ENCODE data around the gene BAHD1.

BAHD1 gene

DNA sequence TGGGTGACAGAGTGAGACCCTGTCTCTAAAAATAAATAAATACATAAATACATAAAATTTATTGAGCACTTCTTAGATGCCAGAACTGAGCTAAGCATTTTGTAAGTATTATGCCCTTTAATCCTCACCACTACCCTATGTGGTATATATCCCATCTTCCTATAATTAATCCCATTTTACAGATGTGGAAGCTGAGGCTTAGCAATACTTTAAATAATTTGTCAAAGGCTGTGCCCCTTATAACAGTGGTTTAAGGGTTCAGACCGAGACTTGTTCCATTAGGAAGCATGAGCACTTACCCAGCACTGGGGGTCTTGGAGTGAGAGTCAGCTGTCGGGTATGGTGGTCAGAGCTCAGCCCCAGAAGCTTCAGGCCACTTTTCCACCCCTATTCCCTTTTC, 22.5 kb downstream of the BAHD1 start:
- ATAC-seq (replicated peaks) (no peak), DNase-seq (no peak)
- H3K27me3 Mint-ChIP-seq, result no peaks in the 10 kb centered on the region
- no peak overlapping the region for H3K27ac Mint-ChIP-seq
- H3K9me3 Mint-ChIP-seq, result no peaks in the 10 kb centered on the region
- peaks cover 14 to 15% of the 10 kb centered on the region in 2 donors for H3K36me3 Mint-ChIP-seq
- H3K4me3 Mint-ChIP-seq, result no peak overlapping the region
- peaks cover 9 to 15% of the 10 kb centered on the region in 2 donors for H3K4me1 Mint-ChIP-seq

GRCh38 chr15:40463886-40464545, 23.3 kb downstream of the BAHD1 start:
- Mint-ChIP-seq H3K4me1 (peaks cover 9 to 15% of the 10 kb centered on the region in 2 donors), H3K9me3 (no peaks in the 10 kb centered on the region), H3K36me3 (peaks cover 14 to 15% of the 10 kb centered on the region in 2 donors), H3K4me3 (no peak overlapping the region), H3K27ac (no peak overlapping the region), H3K27me3 (no peaks in the 10 kb centered on the region)
- DNase-seq, result no peak
- ATAC-seq (replicated peaks), result no peak

DNA sequence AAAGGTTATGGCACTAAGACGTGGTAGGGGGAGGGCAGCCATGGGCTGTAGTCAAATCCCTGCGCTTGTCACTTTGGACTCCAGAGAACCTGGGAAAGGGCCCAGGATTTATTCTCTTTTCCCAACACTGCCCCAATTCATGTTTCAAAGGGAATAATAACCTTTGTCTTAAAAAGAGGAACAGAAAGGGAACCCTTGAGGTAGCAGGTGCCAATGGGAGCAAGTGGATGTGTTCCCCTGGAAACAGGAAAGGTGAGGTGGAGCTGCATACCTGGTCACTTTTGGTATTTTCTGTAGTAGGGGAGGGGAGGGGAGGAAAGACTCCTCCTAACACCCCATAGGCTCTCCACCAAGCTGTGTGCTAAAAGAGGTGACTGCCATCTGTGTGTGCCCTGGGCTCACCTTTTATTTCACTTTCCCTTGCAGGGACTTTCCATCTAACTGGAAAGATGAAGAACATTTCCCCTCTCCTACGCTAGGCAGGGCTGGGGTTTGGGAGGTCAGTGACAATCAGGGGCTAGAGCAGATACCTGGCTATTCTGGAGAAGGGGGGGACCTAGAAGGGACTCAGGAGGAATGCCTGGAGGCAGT, 23.9 kb downstream of the BAHD1 start:
- no peak overlapping the region for H3K4me3 Mint-ChIP-seq
- H3K9me3 Mint-ChIP-seq, result no peaks in the 10 kb centered on the region
- peaks cover 10 to 11% of the 10 kb centered on the region in 2 donors for H3K36me3 Mint-ChIP-seq
- DNase-seq, result no peak
- ATAC-seq (replicated peaks), result no peak
- H3K4me1 Mint-ChIP-seq, result peaks cover 15 to 17% of the 10 kb centered on the region in 2 donors
- H3K27me3 Mint-ChIP-seq, result no peaks in the 10 kb centered on the region
- peak overlapping the region; percentile 65 for H3K27ac Mint-ChIP-seq

DNA sequence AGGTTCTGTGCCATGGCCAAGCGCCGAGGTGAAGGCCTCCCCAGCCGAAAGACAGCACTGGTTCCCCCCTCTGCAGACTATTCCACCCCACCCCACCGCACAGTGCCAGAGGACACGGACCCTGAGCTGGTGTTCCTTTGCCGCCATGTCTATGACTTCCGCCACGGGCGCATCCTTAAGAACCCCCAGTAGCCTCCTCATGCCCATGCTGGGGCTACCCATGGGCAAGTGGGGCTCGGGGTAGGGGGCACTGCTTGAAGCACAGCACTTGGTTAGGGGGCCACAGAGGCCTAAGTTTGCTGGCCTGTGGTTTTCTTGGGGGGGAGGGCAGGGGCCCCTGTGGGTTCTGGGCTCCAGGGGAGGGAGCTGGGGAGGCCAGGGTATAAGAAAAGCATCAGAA, 25.2 kb downstream of the BAHD1 start:
- Mint-ChIP-seq H3K4me1 (peaks cover 16 to 24% of the 10 kb centered on the region in 2 donors), H3K4me3 (no peak overlapping the region), H3K36me3 (peaks cover 10 to 11% of the 10 kb centered on the region in 2 donors), H3K27ac (no peak overlapping the region), H3K9me3 (no peaks in the 10 kb centered on the region), H3K27me3 (no peaks in the 10 kb centered on the region)
- DNase-seq (no peak), ATAC-seq (replicated peaks) (no peak)

DNA sequence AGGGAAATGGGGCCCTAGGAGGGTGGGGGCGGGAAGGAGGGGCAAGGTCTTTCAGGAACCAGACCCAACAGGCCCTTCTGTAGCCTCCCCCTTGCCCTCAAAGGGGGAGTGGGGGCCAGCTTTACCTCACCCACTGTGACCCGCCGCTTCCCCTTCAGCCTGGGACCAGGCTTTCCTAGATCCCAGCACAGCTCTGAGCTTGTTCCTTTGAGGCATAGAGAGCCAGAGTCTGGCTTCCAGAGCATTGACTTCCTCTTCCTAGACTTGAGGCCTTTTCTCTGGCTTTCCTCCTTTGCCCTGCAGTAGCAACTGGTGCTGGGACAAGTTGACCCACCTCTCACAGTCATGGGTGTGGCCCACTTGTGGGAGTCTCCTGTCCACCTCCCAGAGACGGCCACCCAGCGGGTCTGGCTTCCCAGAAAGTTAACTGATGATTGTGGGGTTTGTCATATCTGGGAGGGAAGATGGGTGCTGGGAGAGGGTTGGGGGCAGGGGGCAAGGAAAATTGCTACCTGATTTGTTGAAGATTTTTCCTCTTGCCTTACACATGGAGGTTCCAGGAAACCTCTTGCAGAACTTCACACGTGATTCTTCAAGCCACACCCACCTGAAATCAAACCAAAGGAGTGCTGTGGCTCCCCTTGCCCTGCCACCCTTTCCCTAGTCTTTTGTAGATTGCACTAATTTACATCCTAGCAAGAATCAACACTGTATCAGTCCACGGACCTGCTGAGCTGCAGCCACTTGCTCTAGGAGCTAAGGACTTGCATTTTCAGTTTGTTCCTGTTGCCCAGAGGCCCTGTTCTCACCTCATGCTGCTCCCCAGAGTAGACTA, 25.9 kb downstream of the BAHD1 start:
- no peak for ATAC-seq (replicated peaks)
- Mint-ChIP-seq H3K27me3 (no peaks in the 10 kb centered on the region), H3K4me1 (peaks cover 18 to 27% of the 10 kb centered on the region in 2 donors), H3K4me3 (no peak overlapping the region), H3K27ac (no peak overlapping the region), H3K36me3 (peaks cover 10 to 11% of the 10 kb centered on the region in 2 donors), H3K9me3 (no peaks in the 10 kb centered on the region)
- DNase-seq, result no peak

- H3K9me3 Mint-ChIP-seq, result no peaks in the 10 kb centered on the region
- H3K27me3 Mint-ChIP-seq, result no peaks in the 10 kb centered on the region
- no peak for ATAC-seq (replicated peaks)
- no peak overlapping the region for H3K4me3 Mint-ChIP-seq
- peaks cover 23 to 33% of the 10 kb centered on the region in 2 donors for H3K4me1 Mint-ChIP-seq
- peak overlapping the region; percentile 68 for H3K27ac Mint-ChIP-seq
- peaks cover 10 to 11% of the 10 kb centered on the region in 2 donors for H3K36me3 Mint-ChIP-seq
- no peak for DNase-seq
Measured at GRCh38 chr15:40467261-40467615, 26.5 kb downstream of the BAHD1 start.

GRCh38 chr15:40468898-40469331, 28.2 kb downstream of the BAHD1 start:
- H3K9me3 Mint-ChIP-seq, result no peaks in the 10 kb centered on the region
- no peak overlapping the region for H3K4me3 Mint-ChIP-seq
- peaks cover 24 to 41% of the 10 kb centered on the region in 2 donors for H3K4me1 Mint-ChIP-seq
- H3K27ac Mint-ChIP-seq, result peak overlapping the region; percentile 14
- peaks cover 10 to 11% of the 10 kb centered on the region in 2 donors for H3K36me3 Mint-ChIP-seq
- DNase-seq (no peak), ATAC-seq (replicated peaks) (no peak)
- no peaks in the 10 kb centered on the region for H3K27me3 Mint-ChIP-seq

GRCh38 chr15:40469776-40470390, 29.1 kb downstream of the BAHD1 start:
- H3K9me3 Mint-ChIP-seq, result no peaks in the 10 kb centered on the region
- no peaks in the 10 kb centered on the region for H3K27me3 Mint-ChIP-seq
- H3K36me3 Mint-ChIP-seq, result peaks cover 7 to 10% of the 10 kb centered on the region in 2 donors
- ATAC-seq (replicated peaks), result no peak
- H3K27ac Mint-ChIP-seq, result peak overlapping the region; percentile 66
- peaks cover 20 to 39% of the 10 kb centered on the region in 2 donors for H3K4me1 Mint-ChIP-seq
- DNase-seq, result no peak
- peak overlapping the region; percentile 41 to 52 for H3K4me3 Mint-ChIP-seq

GRCh38 chr15:40470423-40471104, 29.8 kb downstream of the BAHD1 start, which contains the start of gene CHST14:
Gene CHST14, plus strand, starts transcription at chr15:40470984. Its CDS starts 230 bp downstream, at chr15:40471214.
- Mint-ChIP-seq H3K27me3 (no peaks in the 10 kb centered on the region), H3K27ac (peak within 1 kb of the TSS; percentile 88), H3K9me3 (no peaks in the 10 kb centered on the region), H3K4me3 (peak within 1 kb of the TSS; percentile 87 to 92), H3K36me3 (peaks cover 5 to 7% of the 10 kb centered on the region in 2 donors), H3K4me1 (peaks cover 19 to 36% of the 10 kb centered on the region in 2 donors)
- ATAC-seq (replicated peaks), result peak; percentile 66 to 77
- DNase-seq, result peak; percentile 12

GRCh38 chr15:40471105-40471807, 30.5 kb downstream of the BAHD1 start:
- no peaks in the 10 kb centered on the region for H3K9me3 Mint-ChIP-seq
- H3K4me1 Mint-ChIP-seq, result peaks cover 19 to 36% of the 10 kb centered on the region in 2 donors
- peak overlapping the region; percentile 88 for H3K27ac Mint-ChIP-seq
- H3K27me3 Mint-ChIP-seq, result no peaks in the 10 kb centered on the region
- H3K4me3 Mint-ChIP-seq, result peak overlapping the region; percentile 87 to 92
- ATAC-seq (replicated peaks) (peak; percentile 59 to 61), DNase-seq (peak; percentile 18)
- peaks cover 2 to 7% of the 10 kb centered on the region in 2 donors for H3K36me3 Mint-ChIP-seq

DNA sequence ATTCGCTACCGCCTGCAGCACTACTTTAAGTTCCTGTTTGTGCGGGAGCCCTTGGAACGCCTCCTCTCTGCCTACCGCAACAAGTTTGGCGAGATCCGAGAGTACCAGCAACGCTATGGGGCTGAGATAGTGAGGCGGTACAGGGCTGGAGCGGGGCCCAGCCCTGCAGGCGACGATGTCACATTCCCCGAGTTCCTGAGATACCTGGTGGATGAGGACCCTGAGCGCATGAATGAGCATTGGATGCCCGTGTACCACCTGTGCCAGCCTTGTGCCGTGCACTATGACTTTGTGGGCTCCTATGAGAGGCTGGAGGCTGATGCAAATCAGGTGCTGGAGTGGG, 31.0 kb downstream of the BAHD1 start:
- no peak for DNase-seq
- H3K36me3 Mint-ChIP-seq, result peaks cover 1 to 3% of the 10 kb centered on the region in 2 donors

GRCh38 chr15:40472171-40472727, 31.5 kb downstream of the BAHD1 start:
- no peaks in the 10 kb centered on the region for H3K9me3 Mint-ChIP-seq

More for the DNA sequence above, 31.0 kb downstream of the BAHD1 start:
- H3K4me1 Mint-ChIP-seq, result peaks cover 18 to 36% of the 10 kb centered on the region in 2 donors
- H3K27me3 Mint-ChIP-seq, result no peaks in the 10 kb centered on the region
- H3K27ac Mint-ChIP-seq, result peak overlapping the region; percentile 88
- ATAC-seq (replicated peaks), result peak; percentile 57
- H3K9me3 Mint-ChIP-seq, result no peaks in the 10 kb centered on the region
- peak overlapping the region; percentile 87 to 92 for H3K4me3 Mint-ChIP-seq

GRCh38 chr15:40474581-40474980, 33.8 kb downstream of the BAHD1 start:
- no peak overlapping the region for H3K4me3 Mint-ChIP-seq
- ATAC-seq (replicated peaks), result no peak
- DNase-seq, result no peak
- no peaks in the 10 kb centered on the region for H3K9me3 Mint-ChIP-seq
- H3K27me3 Mint-ChIP-seq, result peaks cover 6% of the 10 kb centered on the region in 2 donors
- H3K27ac Mint-ChIP-seq, result no peak overlapping the region
- H3K4me1 Mint-ChIP-seq, result peaks cover 13 to 31% of the 10 kb centered on the region in 2 donors
- H3K36me3 Mint-ChIP-seq, result no peaks in the 10 kb centered on the region

More at GRCh38 chr15:40472171-40472727, 31.5 kb downstream of the BAHD1 start:
- Mint-ChIP-seq H3K27me3 (no peaks in the 10 kb centered on the region), H3K4me1 (peaks cover 18 to 36% of the 10 kb centered on the region in 2 donors), H3K27ac (no peak overlapping the region), H3K36me3 (no peaks in the 10 kb centered on the region), H3K4me3 (peak overlapping the region; percentile 87 to 92)
- ATAC-seq (replicated peaks), result no peak
- DNase-seq, result no peak
